HG03066 (cell line): ENCODE measurements around the gene CLDN20.
"Not testable (repeated sequence)": the region's sequence is repeated elsewhere in the genome, so short reads cannot be mapped to it uniquely, and the experiment has no call there.

ENCODE experiments used
- ATAC-seq: cut with Tn5 transposase; IDR thresholded peaks from one replicate; pipeline ENCODE4 v1.9.1; 2021; ENCODE audit warnings: low read depth; ENCODE audit not compliant: unreplicated experiment

CLDN20 gene

DNA sequence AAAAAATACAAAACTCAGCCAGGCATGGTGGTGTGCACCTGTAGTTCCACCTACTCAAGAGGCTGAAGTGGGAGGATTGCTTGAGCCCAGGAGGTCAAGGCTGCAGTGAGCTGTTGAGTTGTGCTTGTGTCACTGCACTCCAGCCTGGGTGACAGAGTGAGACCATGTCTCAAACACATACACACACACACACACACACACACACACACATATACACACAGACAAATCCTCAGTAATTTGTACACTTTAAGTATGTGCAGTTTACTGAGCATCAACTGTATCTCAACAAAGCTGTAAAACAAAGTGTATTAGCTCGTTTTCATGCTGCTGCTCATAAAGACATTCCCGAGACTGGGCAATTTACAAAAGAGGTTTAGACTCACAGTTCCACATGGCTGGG lies 43.1 kb downstream of the CLDN20 start:
- no peak for ATAC-seq

DNA sequence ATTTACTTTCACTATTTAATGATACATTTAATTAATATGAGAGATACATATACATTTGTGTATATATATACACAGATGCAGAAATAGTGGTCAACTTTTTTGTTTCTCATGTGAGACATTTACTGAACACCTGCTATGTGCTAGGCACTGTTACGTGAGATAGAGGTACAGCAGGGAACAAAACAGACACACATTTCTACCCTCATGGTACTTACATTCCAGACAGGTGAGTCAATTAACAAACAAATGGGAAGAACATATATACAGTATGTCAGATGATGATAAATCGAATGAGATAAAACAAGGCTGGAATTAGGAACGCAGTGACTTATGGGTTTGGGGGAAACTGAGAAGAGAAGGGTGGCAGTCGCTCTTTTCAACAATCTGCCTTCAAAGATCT lies 45.3 kb downstream of the CLDN20 start:
- no peak for ATAC-seq

DNA sequence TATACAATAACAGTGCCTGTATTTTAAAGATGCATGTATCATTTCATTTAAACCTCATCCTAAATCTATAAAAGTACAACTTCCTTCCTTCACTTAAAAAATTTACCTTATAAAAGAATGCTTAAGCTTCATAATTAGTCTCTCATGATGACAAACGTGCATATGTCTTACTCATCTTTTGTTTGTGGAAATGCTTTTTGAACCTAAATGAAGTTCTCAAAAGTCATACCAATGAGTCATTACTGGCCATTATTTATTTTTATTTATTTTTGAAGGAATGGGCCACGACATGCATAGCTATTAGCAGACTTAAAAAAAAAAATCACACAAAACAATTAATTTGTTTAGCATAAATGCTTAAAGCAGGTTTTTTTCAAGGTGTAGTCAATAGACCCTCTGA lies 46.8 kb downstream of the CLDN20 start:
- no peak for ATAC-seq

DNA sequence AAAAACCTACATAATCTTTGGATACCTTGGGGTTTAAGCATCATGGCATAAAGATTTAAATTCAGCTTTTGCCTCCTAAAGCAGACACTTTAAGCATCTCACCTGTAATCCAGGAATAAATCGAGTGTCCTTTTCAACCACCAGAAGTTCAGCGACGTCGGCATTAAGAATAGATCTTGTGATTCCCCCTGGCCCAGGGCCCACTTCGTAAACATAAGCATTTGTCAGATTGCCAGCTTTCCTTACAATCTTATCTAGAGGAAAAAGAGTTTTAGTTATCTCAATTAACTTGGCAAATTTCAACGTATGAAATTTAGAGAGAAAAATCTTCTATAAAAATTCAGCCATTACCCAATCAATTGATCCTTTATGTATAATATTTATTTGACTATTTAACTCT lies 47.3 kb downstream of the CLDN20 start:
- ATAC-seq = no peak

DNA sequence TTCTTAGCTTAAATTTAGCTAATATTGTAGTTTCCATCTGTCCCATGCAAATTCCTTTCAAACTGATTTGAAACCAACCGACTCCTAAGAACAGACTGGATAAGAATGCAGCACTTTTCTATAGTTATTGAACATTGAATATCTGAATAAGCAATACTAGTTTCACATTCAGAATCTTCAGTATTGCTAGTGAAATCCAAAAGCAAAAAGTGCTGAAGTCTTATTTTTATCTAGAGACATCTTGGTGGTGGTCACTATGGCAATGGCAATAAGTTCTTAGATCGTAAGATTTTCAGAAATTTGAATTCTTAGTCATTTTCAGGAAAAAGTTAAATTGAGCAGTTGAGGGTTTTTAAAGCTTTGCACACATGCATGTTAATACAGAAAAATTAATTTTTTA lies 47.8 kb downstream of the CLDN20 start:
- no peak for ATAC-seq

DNA sequence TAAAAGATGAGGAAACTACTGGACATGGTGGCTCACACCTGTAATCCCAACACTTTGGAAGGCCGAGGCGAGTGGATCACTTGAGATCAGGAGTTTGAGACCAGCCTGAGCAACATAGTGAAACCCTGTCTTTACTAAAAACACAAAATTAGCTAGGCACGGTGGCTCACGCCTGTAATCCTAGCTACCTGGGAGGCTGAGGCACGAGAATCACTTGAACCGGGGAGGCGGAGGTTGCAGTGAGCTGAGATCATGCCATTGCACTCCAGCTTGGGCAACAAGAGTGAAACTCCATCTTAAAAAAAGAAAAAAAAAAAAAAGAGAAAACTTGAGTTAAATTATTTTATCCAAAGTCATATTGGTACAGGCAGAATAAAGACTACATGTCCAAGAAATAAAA lies 49.1 kb downstream of the CLDN20 start:
- not testable (repeated sequence) for ATAC-seq

DNA sequence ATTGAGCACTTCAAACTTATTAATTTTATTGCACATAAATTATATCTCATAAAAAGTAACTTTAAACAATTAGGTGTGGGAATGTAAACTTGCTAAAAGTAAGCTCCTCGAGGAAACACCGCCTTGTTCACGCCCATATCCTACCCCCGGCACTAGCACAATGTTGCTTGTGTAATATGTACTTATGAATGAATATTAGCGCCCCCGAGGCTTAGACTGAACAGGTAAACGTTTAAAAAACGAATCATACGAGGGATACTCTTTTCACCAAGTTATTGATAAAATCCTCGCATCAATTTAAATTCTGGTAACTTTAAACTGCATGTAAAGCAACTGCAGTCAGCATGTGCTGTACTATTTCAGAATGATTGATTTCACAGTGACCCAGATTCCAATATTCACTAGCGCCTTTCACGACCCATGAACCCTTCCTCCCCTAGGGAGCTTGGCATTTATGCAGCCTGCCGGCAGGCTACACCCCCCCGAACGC lies 49.8 kb downstream of the CLDN20 start:
- ATAC-seq = peak; percentile 8

DNA sequence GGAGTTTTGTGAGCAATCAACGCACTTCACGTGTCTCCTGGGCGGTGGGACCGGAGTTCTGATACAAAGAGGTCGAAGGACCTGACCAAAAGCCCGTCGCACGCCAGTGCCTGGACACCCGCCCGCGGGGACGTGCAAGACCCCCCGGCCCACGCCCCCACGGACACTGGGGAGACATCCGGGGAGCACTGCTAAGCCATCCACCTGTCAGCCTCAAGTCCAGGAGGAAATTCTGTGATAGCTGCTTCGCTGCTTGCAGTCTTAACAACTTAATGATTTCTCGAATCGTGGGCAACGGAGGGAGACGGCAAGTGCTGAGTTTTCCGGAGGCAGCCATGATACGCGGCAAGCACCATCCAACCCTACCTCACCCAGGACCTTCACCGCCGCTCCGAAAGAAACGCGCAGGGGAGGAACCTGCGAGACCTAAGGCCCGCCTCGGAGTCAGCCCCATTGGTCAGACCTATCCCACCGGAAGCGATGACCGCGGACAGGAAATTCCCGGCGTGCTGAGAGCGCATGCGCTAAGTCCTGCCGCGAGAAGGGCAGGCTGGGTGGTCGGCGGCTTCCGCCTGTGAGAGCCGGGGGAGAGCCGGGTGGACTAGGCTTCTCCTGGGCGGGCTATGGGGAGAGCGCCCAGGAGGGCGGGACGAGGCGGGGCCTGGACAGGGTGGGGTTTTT lies 50.4 kb downstream of the CLDN20 start, which contains the start of gene TFB1M:
TSS of gene TFB1M (minus strand) at position 393 of the 681 bp plus-strand sequence. CDS start at position 337, 56 bp downstream.
- peak; percentile 94 for ATAC-seq

DNA sequence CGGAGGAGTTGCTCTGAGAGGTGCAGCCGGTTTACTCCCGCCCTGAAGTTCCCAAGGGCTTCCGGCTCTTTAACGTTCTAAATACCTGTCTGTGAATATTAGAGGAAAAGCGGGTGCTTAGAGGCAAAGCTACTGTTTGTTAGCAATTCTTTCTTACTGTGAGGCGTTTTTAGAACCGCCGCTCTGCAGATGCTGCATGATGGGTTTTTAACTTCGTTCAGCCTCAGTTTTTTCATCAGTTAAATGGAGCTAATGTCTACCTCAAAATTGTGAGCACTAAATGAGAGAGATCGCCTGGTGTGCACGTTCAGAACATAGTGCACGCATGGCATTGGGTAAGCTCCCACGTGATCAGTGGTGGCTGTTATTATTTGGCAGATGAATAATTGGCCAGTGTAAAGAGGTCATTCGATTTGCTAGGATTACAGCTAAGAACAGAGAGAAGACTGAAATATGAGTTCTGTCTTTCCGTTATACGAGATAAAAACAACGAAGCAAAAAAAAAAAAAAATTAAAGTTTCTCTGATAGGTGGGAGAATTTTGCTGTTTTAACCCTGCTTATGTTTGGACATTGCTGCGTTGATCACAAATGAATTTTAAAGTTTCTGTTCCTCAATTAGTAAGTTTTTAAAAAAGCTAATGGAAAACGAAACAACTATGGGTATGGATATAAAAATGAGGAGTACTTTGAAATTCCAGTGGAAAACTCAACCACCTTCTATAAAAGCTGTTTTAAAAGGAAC lies 51.1 kb downstream of the CLDN20 start:
- ATAC-seq = peak; percentile 38

DNA sequence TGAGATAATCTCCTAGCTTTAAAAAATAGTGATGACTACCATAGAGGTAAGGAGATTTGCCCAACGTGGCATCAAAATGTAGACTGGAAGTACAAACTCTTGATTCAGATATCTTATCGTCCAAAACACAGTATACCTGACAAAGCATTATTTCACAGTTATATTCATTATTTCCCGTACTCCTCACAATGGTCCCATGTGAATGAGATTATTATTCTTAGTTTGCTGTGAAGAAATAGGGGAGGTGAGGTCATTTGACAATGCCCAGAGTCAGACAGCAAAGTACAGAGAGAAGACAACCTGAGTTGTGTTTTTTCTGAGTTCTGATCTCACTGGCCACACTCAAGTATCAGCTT lies 51.7 kb downstream of the CLDN20 start:
- ATAC-seq = no peak

DNA sequence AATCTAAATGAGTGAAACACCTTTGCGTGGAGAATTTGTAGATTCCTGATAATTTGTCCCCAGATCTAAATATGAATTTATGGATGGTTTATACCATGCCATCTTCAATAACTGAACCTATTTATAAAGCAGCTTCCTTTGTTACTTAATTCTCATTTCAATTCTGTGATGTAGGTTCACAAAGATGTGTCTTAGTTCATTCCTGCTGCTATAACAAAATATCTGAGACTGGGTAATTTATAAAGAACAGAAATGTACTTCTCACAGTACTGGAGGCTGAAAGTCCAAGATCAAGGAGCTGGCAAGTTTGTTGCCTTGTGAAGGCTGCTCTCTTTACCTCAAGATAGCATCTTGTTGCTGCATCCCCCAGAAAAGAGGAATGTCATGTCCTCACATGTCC lies 52.6 kb downstream of the CLDN20 start:
- ATAC-seq = no peak

DNA sequence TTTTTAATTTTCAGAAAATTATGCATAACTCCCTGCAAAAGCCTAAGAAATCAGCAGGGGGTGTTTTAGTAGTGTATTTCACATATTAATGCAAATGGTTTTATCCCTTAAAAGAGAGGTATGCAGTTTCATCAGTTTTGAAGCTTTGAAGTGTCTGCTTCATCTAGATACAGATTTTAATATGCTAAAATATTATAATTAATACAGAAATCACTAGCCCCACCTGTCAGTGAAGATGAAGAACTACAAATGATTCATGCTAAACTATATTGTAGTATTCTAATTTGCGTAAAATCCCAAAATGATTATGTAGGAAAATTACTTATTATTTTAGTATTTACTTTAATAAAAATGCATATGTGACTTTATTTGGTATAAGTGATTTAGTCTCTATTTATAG lies 53.4 kb downstream of the CLDN20 start:
- ATAC-seq = no peak

DNA sequence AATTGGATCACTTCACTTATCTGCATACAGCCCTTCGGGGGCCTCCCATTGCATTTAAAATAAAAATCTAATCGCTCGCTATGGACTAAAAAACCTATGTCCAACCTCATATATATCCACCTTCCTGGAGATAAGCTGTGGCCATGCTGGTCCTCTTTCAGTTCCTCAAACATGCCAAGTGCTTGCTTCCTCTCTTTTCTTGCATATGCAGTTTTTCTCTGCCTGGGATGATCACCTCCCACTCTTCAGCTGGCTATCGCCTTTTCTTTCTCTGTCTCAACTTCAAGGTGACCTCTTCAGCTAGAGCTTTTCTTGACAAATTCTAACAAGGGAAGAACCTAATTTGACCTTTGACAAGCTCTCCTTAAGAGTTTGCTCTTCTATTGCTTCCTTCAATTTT lies 56.1 kb downstream of the CLDN20 start:
- no peak for ATAC-seq

DNA sequence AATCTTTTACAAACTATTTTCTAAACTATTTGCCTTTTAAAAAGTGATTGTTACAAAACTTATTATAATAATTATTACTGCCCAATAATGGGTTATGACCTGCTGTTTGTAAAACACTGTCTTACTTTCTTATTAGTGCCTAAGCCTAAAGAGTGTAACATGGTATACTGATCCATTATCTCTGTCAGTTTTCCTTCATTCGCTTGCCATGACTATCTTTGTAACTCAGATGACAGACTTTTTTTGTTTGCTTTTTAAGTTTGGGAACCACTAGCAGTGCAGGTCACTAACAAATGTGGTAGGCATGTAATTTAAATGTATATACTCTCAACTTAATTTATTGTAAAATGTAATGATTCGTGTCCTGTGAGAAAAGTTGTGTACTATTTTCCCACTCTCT lies 60.4 kb downstream of the CLDN20 start:
- no peak for ATAC-seq

DNA sequence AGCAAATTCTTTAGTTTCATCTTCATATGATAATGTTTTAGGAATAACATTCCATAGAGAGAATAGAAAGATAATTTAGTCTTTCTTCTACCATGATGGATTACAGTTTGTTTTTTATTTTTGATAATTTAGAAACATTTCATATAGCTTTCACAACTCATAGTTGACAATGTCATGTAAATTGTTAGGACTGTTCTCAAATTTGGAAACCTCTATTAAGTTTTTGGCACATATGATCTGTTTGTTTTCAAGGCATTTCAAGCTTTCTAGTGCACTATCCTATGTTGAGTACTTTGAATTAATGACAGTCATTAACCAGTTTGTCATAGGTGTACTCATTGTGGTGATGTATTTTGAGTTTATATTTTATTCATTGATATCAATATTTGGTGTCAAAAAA lies 61.2 kb downstream of the CLDN20 start:
- no peak for ATAC-seq

DNA sequence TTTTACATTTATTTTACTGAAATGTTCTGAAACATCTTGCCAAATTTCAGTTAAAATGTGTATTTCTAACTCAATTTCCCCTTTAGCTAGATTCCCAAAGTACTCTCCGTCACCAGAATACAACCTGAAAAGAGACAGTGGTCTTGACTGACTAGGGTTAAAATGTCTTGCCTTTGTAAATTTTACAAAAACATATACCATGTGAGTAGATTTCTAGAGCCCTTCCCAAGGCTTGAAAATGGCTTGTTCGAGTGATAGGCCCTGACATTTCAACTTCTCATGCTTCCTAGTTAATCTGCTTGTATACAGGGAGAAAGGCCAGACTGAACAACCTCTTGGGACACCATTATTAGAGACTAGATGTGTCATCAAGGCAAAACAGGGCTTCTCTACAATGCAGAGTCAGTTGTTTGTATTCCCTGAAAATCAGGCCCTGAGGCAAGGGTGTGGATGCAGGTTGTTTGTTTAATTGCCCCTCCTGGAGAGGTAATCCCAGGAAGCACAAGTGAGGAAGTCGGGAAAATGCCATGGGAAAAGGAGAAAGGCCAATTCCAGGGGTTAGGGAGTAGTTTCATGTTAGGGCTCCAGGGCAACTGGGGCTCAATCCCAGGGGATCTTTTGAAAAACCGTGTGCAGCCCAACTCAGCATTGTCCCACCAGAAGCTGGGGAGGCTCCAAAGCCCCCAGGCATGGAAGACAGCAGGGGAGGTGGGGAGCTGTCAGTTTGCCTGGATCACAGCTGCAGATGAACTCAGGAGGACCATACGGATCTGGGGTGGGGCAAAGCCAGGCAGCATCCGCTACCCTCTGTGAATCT lies 62.1 kb downstream of the CLDN20 start:
- ATAC-seq = no peak
